HFF-Myc (cell line): Measurements from ENCODE around the gene NRAP.

Source experiments
- DNase-seq: peaks from one replicate; pipeline ENCODE4 v3.0.0-alpha.2; 2011; ENCODE audit warnings: low read depth; ENCODE audit errors: extremely low read depth
- H3K4me3 ChIP-seq: replicated peaks from 2 replicates; pipeline ENCODE4 v1.5.1; 2011; ENCODE audit warnings: low read depth, mild to moderate bottlenecking, control low read depth, low read length
- TF ChIP-seq, protein P1 (sequence below): IDR thresholded peaks from 2 replicates; pipeline ENCODE4 v1.5.1; 2012; ENCODE audit warnings: mild to moderate bottlenecking, low read depth, low read length, control low read depth; ENCODE audit errors: missing control alignments

Gene NRAP

DNA sequence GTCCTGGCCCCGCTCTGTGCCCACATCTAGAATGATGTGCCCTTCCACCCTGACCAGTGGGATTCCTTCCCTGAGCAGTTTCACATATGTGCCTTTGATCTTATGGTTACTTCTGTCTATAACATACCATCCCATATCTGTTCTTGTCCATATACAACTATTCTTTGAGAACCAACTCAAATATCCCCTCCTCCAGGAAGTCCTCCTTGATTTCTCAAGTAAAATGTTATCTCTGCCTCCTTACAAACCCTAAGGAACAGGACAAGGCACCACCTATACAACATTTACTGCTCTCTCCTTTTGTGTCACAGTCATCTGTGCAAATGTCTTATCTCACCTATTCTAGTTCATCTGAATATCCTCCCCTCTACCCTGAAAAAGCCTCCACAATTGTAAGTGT lies 82.7 kb downstream of the NRAP start:
- TF ChIP-seq, protein P1, sequence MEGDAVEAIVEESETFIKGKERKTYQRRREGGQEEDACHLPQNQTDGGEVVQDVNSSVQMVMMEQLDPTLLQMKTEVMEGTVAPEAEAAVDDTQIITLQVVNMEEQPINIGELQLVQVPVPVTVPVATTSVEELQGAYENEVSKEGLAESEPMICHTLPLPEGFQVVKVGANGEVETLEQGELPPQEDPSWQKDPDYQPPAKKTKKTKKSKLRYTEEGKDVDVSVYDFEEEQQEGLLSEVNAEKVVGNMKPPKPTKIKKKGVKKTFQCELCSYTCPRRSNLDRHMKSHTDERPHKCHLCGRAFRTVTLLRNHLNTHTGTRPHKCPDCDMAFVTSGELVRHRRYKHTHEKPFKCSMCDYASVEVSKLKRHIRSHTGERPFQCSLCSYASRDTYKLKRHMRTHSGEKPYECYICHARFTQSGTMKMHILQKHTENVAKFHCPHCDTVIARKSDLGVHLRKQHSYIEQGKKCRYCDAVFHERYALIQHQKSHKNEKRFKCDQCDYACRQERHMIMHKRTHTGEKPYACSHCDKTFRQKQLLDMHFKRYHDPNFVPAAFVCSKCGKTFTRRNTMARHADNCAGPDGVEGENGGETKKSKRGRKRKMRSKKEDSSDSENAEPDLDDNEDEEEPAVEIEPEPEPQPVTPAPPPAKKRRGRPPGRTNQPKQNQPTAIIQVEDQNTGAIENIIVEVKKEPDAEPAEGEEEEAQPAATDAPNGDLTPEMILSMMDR, result no peak
- DNase-seq, result no peak
- H3K4me3 ChIP-seq, result no peak overlapping the region

DNA sequence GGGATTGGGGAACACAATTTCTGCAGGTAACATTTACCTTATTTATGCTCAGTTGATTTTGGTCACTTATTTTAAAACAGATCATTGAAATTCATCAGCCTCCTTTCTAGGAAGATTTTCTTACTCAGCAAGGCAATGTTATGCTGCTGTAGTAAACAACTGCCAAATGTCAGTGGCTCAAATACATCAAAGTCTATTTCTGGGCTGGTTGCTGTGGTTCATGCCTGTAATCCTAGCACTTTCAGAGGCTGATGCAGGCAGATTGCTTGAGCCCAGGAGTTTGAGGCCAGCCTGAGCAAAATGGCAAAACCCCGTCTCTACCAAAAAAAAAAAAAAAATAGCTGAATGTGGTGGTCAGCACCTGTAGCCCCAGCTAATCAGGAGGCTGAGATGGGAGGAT lies 85.1 kb downstream of the NRAP start:
- TF ChIP-seq, protein P1, result no peak
- no peak for DNase-seq
- H3K4me3 ChIP-seq, result no peak overlapping the region

DNA sequence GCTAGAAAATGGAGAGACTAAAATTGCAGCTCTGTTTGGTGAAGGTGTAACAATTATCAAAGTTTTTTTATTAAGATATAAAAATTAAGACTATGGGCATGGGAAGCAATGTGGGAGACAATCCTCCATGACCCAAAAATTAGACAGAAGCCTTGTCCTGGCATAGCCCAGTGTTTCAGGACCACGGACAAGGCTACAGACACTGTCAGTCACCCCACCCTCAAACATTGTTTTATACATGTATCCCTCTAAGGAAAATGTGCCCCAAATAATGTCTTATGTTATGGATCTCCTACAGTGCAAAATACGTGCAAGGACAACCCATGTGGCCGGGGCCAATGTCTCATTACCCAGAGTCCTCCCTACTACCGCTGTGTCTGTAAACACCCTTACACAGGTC lies 87.0 kb downstream of the NRAP start:
- TF ChIP-seq, protein P1, result no peak
- H3K4me3 ChIP-seq, result no peak overlapping the region
- DNase-seq, result no peak

DNA sequence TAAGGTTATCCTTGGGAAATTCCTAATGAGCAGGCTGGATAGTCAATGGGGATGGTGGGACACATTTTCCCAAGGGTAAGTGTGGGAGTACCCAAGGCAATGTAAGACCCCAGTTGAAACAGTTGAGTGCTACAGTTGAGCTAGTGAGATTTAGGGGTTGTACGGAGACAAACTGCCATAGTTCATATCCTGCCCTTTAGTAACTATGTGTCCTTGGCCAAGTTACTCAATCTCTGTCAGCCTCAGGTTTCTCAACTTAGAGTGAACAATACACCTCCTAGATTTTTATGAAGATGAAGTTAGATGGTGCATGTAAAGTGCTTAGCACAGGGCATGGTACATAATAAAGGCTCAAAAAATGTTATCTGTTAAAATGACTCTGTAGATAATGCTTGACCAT lies 90.5 kb downstream of the NRAP start:
- TF ChIP-seq, protein P1, result no peak
- no peak for DNase-seq

DNA sequence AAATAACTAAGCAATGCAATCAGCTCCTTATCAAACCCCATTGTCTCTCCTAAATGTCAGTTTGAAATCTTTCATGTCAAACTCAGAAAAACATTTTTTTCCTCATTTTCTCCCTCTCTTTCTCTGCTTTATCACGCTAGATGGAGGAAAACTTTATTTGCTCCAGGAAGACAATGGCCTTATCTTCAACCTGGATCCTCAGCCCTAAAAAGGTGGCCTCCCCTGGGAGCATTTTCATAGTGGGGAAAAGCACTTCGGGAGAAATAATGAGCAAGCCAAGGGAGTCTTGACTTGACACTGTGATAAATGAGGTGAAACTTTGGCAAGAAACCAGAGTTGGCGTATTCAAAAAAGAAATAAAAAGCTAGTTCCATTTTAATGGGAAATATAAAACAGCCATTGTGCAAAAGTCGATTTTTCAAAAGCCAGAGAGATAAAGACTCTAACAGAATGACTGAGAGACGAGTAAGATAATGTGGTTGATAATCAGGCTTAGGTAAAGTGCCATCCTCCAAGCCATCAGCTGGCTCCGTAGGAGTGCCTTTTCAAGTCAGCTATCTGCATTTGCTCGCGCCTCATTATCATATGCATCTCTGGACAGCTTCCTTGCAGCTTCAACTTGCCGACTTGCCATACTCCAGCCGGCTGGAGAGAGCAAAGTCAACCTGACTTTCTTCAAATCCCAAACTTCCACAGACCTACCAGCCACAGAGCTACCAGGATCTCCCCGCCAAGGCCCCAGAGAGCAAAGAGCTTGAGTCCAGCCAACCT lies 91.1 kb downstream of the NRAP start:
- no peak for DNase-seq
- H3K4me3 ChIP-seq, result no peak overlapping the region
- TF ChIP-seq, protein P1, result no peak

More for the DNA sequence above, 90.5 kb downstream of the NRAP start:
- H3K4me3 ChIP-seq, result no peak overlapping the region

DNA sequence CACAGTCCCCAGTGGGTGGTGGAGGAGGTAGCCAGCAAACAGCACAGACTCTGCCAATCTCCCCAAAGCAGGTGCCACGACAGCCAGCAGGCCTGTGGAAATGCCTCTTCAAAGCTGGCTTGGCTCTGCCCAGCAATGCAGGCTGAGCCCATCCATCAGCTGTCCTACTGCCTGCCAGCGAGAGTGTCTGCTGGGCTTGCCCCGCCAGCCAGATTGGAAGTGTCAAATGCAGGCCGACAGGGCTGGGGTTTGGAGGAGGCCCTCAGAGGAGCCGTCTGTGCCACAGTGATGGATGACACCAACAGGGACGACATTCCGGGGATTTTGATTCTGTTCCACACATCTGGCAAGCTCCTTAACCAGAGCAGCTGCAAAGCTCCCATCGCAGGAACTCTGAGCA lies 94.3 kb downstream of the NRAP start:
- TF ChIP-seq, protein P1, result no peak
- DNase-seq, result no peak
- H3K4me3 ChIP-seq, result no peak overlapping the region

DNA sequence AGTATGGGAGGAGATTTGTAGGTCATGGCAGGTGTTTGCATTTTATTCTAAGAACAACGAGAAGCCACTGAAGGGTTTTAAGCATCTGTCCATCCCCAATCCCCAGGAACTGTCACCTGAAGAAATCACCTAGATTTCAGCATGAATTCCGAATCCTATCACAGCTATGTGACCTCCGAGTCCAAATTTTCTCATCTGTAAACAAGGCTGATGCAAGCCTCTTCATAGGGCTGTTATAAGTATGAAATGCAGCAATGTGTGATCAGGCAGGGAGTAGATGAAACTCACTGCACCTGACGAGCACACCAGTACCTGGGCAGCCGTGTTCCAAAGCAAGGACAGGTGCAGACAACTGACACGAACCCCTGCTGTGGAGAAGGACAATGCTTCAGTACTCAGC lies 97.0 kb downstream of the NRAP start:
- no peak for DNase-seq
- no peak overlapping the region for H3K4me3 ChIP-seq
- TF ChIP-seq, protein P1, result no peak
